ENCODE results near the gene ACVRL1. TPM values are rescaled to one million over a fixed set of nuclear protein-coding genes. Genes with fewer than 3 reads are reported as not detected.

Gene ACVRL1
- total RNA-seq, 1 experiment from 2014 or later: not detected

DNA sequence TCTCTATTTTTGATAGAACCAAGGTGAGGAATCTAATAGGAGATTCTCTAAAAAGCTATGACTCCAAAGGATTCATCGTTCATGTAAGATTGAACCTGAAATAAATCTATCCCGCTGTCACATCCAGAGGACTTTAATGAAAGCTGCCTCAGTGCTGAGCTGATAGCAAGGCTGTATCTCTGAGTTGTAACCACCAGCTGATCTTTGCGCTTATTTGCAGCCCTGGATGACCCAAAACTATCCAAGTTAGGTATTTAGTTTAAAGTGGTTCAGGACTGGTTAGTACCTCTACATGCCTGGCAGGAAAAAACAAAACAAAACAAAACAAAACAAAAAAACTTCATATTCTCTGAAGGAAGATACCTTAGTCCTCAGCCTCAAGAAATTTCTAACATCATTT is 28.2 kb upstream of the ACVRL1 start:
- no peak overlapping the region for H3K23ac ChIP-seq (ENCODE audit: insufficient read length, low read depth, low read length)
- no peak for DNase-seq

More for the DNA sequence above, 28.2 kb upstream of the ACVRL1 start:
- no peak overlapping the region for H3K4me2 ChIP-seq (ENCODE audit: insufficient read depth, insufficient read length, low read length)
- no peak overlapping the region for H2BK5ac ChIP-seq (ENCODE audit: insufficient read length, low read length)
- no peaks in the 10 kb centered on the region; a peak in 1 of 7 replicates for H3K36me3 Mint-ChIP-seq (ENCODE audit: insufficient read depth in 1 of 3, low read depth in 3 of 3)
- no peak overlapping the region for H3K18ac ChIP-seq (ENCODE audit: insufficient read length, low read depth, low read length)
- H3K4me1 Mint-ChIP-seq: peaks cover 3 to 4% of the 10 kb centered on the region in 2 experiments
- H2BK20ac ChIP-seq (ENCODE audit: low read depth, low read length, poor library complexity, severe bottlenecking): no peak overlapping the region
- H3K27ac ChIP-seq (ENCODE audit: insufficient read length, low read depth, low read length): no peak overlapping the region
- H3T11ph ChIP-seq (ENCODE audit: low read length): no peak overlapping the region
- H3K4me3 Mint-ChIP-seq: no peak overlapping the region
- no peaks in the 10 kb centered on the region for H3K9me3 ChIP-seq (ENCODE audit: control insufficient read depth, low read depth, low read length)
- H3K23me2 ChIP-seq (ENCODE audit: insufficient read length, low read depth, low read length, poor library complexity, severe bottlenecking): no peaks in the 10 kb centered on the region
- H3K79me2 ChIP-seq (ENCODE audit: insufficient read depth, low read length): no peaks in the 10 kb centered on the region
- no peak overlapping the region for H2BK12ac ChIP-seq (ENCODE audit: insufficient read length, low read depth, low read length)
- no peak overlapping the region for H3K14ac ChIP-seq (ENCODE audit: insufficient read depth, low read length)
- WGBS (ENCODE audit: extremely low coverage, insufficient read length, low lambda C conversion rate): no CpG with 5 or more reads among the region's 3 CpGs
- H3K79me1 ChIP-seq (ENCODE audit: insufficient read depth, low read depth, low read length, poor library complexity, severe bottlenecking): no peaks in the 10 kb centered on the region
- H3K4me1 ChIP-seq (ENCODE audit: insufficient read depth, low read length): no peaks in the 10 kb centered on the region
- H2AFZ ChIP-seq (ENCODE audit: low read length): no peak overlapping the region
- H3K4ac ChIP-seq (ENCODE audit: low read depth, low read length): no peak overlapping the region
- no peak overlapping the region for H4K8ac ChIP-seq (replicated peaks; ENCODE audit: insufficient read length, low read depth, low read length)
- no peak overlapping the region for H4K91ac ChIP-seq (ENCODE audit: insufficient read length, low read depth, low read length)
- H2BK15ac ChIP-seq (ENCODE audit: low read depth, low read length): no peak overlapping the region
- H3K9ac ChIP-seq (ENCODE audit: extremely low read depth, insufficient read length, low read length): no peak overlapping the region
- no peak overlapping the region for H4K5ac ChIP-seq (ENCODE audit: insufficient read length, low read depth, low read length)
- no peaks in the 10 kb centered on the region for H4K20me1 ChIP-seq (ENCODE audit: control insufficient read depth, insufficient read depth, insufficient read length)
- no peaks in the 10 kb centered on the region; the same call in none of the 2 replicates for H3K27me3 Mint-ChIP-seq (ENCODE audit: low read depth)
- no peak overlapping the region for H3K56ac ChIP-seq (ENCODE audit: insufficient read length, low read depth, low read length)
- H2AK5ac ChIP-seq (ENCODE audit: insufficient read length, low read length): no peak overlapping the region
- TF ChIP-seq, protein P1, sequence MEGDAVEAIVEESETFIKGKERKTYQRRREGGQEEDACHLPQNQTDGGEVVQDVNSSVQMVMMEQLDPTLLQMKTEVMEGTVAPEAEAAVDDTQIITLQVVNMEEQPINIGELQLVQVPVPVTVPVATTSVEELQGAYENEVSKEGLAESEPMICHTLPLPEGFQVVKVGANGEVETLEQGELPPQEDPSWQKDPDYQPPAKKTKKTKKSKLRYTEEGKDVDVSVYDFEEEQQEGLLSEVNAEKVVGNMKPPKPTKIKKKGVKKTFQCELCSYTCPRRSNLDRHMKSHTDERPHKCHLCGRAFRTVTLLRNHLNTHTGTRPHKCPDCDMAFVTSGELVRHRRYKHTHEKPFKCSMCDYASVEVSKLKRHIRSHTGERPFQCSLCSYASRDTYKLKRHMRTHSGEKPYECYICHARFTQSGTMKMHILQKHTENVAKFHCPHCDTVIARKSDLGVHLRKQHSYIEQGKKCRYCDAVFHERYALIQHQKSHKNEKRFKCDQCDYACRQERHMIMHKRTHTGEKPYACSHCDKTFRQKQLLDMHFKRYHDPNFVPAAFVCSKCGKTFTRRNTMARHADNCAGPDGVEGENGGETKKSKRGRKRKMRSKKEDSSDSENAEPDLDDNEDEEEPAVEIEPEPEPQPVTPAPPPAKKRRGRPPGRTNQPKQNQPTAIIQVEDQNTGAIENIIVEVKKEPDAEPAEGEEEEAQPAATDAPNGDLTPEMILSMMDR (conservative IDR thresholded peaks at IDR 0.05): no peak
- H2BK120ac ChIP-seq (ENCODE audit: low read depth, low read length, poor library complexity, severe bottlenecking): no peak overlapping the region
- no peaks in the 10 kb centered on the region for H3K27me3 ChIP-seq (ENCODE audit: insufficient read depth, low read length)
- H3K9me3 Mint-ChIP-seq: no peaks in the 10 kb centered on the region
- H3K27ac Mint-ChIP-seq: no peak overlapping the region
